Neural crest cell (in vitro differentiated cells): ENCODE results near the gene TAGLN3. TPM values are rescaled to one million over a fixed set of nuclear protein-coding genes. Genes with fewer than 3 reads are reported as not detected.

Experiments
- DNase-seq: peaks from one replicate; pipeline ENCODE4 v3.0.0; 2021; ENCODE audit warnings: low read depth, mixed read lengths, low spot score
- H3K27ac Mint-ChIP-seq: one replicate; pipeline ENCODE4 v1.8.0; 2021; ENCODE audit warnings: mild to moderate bottlenecking, mixed read lengths; ENCODE audit not compliant: unreplicated experiment
- H3K27me3 Mint-ChIP-seq: 2 replicates; pipeline ENCODE4 v1.8.0; 2021; ENCODE audit warnings: low read depth, mild to moderate bottlenecking, mixed read lengths
- H3K36me3 Mint-ChIP-seq: 2 replicates; pipeline ENCODE4 v1.8.0; 2021; ENCODE audit warnings: low read depth, mild to moderate bottlenecking, mixed read lengths
- H3K4me1 Mint-ChIP-seq: 2 replicates; pipeline ENCODE4 v1.8.0; 2021; ENCODE audit warnings: mixed read lengths
- H3K4me3 Mint-ChIP-seq: one replicate; pipeline ENCODE4 v1.8.0; 2021; ENCODE audit warnings: mild to moderate bottlenecking, mixed read lengths
- H3K9me3 Mint-ChIP-seq: 2 replicates; pipeline ENCODE4 v1.8.0; 2021; ENCODE audit warnings: mixed read lengths
- total RNA-seq: library from RNA; stranded (reverse); gene quantifications from 2 replicates; pipeline ENCODE4 v1.2.1, GENCODE V29; 2021
- TF ChIP-seq, protein P1 (sequence below): fragments of 200-600 bp; sonication (generic); conservative IDR thresholded peaks from 2 replicates; pipeline ENCODE4 v1.5.0; 2021; ENCODE audit warnings: antibody characterized with exemption, mild to moderate bottlenecking

Gene TAGLN3
- total RNA-seq, 1 donor from 2014 or later = 70.2 TPM

DNA sequence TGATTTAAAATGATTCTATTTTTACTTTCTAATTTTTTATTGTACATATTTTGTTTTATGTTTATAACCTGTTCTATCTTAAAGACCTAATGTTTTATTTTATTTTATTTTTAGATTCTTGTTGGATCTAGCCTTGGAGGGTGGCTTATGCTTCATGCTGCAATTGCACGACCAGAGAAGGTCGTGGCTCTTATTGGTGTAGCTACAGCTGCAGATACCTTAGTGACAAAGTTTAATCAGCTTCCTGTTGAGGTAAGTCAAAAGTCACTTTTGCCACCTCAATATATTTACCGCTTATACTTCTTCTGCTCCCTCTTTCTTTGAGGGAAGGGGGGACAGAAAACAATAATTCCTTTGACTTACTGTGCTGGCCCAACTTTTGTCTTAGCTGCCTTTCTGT lies 11.9 kb upstream of the TAGLN3 start:
- peaks cover 33% of the 10 kb centered on the region for H3K4me1 Mint-ChIP-seq
- no peak for DNase-seq
- TF ChIP-seq, protein P1, sequence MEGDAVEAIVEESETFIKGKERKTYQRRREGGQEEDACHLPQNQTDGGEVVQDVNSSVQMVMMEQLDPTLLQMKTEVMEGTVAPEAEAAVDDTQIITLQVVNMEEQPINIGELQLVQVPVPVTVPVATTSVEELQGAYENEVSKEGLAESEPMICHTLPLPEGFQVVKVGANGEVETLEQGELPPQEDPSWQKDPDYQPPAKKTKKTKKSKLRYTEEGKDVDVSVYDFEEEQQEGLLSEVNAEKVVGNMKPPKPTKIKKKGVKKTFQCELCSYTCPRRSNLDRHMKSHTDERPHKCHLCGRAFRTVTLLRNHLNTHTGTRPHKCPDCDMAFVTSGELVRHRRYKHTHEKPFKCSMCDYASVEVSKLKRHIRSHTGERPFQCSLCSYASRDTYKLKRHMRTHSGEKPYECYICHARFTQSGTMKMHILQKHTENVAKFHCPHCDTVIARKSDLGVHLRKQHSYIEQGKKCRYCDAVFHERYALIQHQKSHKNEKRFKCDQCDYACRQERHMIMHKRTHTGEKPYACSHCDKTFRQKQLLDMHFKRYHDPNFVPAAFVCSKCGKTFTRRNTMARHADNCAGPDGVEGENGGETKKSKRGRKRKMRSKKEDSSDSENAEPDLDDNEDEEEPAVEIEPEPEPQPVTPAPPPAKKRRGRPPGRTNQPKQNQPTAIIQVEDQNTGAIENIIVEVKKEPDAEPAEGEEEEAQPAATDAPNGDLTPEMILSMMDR = no peak

DNA sequence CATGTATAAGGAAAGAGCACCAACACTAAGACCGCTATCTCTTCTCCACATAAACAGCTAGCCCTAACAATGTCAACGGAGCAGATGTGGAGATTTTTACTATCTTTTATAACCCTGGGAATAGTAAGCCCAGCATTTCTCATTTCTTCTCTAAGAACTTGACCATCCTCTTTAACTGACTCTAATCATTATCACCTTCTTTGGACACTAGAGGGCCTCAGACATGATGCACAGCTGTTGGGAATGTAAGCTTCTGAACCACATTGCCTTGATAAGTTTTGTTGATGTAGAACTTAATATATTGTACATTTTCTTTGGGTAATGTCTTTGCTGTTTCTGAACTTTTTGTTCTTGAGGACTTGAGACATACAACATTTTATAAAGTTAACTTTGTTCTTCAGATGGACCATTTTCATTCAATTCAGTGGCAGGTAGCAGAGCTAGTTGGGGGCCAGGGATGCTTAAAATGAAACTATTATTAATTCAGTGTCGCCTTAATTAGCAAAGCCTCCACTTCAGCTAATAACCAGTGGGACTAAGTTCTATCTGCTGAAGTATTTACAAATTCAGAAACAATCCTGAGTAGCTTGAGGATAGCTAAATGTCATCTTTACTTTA lies 9.6 kb upstream of the TAGLN3 start:
- H3K27ac Mint-ChIP-seq = no peak overlapping the region
- no peaks in the 10 kb centered on the region for H3K9me3 Mint-ChIP-seq
- H3K4me3 Mint-ChIP-seq = no peak overlapping the region
- H3K36me3 Mint-ChIP-seq = peaks cover 24% of the 10 kb centered on the region
- DNase-seq = no peak
- no peaks in the 10 kb centered on the region for H3K27me3 Mint-ChIP-seq
- H3K4me1 Mint-ChIP-seq = peaks cover 39% of the 10 kb centered on the region
- TF ChIP-seq, protein P1 = peak; percentile 86

More for the DNA sequence above, 11.9 kb upstream of the TAGLN3 start:
- Mint-ChIP-seq H3K4me3 (no peak overlapping the region), H3K27me3 (no peaks in the 10 kb centered on the region), H3K27ac (no peak overlapping the region), H3K36me3 (peaks cover 12% of the 10 kb centered on the region), H3K9me3 (no peaks in the 10 kb centered on the region)

DNA sequence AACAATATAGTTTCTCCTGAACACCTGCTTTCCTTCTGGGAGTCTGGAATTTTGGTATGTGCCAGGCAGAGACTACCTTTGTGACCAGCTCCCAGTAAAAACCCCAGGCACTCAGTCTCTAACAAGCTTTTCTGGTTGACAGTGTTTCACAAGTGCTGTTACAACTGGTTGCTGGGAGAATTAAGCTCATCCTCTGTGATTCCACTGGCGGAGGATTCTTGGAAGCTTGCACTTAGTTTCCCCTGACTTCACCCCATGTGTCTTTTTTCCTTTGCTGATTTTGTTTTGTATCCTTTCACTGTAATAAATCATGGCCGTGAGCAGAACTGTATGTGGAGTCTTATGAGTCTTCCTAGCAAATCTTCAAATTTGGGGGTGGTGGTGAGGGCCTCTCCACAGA lies 5.7 kb upstream of the TAGLN3 start:
- H3K27me3 Mint-ChIP-seq = no peaks in the 10 kb centered on the region
- peak overlapping the region; percentile 2 for H3K27ac Mint-ChIP-seq
- peaks cover 23% of the 10 kb centered on the region for H3K36me3 Mint-ChIP-seq
- peaks cover 46% of the 10 kb centered on the region for H3K4me1 Mint-ChIP-seq
- peak overlapping the region; percentile 11 for H3K4me3 Mint-ChIP-seq
- no peak for DNase-seq
- H3K9me3 Mint-ChIP-seq = no peaks in the 10 kb centered on the region
- TF ChIP-seq, protein P1 = no peak

DNA sequence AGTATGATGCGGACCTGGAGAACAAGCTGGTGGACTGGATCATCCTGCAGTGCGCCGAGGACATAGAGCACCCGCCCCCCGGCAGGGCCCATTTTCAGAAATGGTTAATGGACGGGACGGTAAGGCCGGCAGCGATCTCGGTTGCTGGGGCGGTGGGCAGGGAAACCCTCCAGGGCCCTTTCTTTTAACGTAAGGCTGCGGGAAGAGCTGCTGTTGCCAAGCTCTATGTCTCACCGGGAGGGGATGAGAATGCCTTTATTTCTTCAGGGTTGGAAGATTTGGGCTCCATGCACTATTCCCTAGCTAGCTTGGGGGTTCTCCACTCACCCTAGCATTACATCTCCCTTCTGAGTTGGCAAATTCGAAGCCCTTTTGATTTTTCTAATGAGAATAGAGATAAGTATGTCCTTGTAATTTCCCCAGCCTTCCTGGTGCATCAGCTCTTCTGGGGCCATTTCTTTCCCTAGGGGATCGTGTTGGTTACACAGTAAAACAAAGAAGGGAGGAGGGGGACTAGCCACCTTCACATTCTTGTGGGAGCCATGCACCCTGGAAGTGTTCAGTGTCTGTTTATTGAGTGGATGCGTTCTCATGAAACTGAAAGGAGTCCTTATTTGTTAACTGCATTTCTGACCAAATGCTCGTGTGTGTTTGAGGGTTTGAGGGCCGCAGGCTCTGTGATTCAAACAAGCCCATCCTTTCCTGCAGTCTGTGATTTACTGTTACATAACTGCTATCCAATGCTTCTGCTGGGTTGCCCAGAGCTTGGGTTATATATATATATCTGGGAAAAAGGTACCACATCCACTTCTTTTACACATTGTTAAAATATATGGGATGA lies 982 bp downstream of the TAGLN3 start:
- peaks cover 68% of the 10 kb centered on the region for H3K4me1 Mint-ChIP-seq
- no peaks in the 10 kb centered on the region for H3K9me3 Mint-ChIP-seq
- peak overlapping the region; percentile 96 for H3K27ac Mint-ChIP-seq
- DNase-seq = no peak
- no peaks in the 10 kb centered on the region for H3K27me3 Mint-ChIP-seq
- TF ChIP-seq, protein P1 = no peak
- H3K36me3 Mint-ChIP-seq = peaks cover 24% of the 10 kb centered on the region
- peak overlapping the region; percentile 99 for H3K4me3 Mint-ChIP-seq

DNA sequence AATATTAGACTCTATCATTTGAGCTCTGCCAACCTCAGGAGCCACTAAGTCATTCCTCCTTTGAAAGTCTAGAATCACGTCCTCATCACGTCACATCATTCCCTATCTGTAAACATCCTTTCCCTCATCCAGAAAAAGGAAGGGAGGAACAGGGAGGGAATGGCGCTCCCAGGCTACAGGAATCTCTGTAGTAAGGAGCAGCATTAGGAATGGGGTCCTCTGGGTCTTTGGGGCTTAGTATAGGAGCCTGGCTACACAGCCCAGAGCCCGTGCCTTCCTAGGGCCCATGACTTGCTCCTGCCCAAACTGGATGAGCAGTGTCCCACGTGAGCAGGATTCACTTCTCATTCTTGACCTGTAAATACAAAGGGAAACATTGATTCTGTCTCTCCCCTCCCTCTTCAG lies 1.6 kb downstream of the TAGLN3 start:
- H3K9me3 Mint-ChIP-seq = no peaks in the 10 kb centered on the region
- H3K4me1 Mint-ChIP-seq = peaks cover 70% of the 10 kb centered on the region
- H3K27me3 Mint-ChIP-seq = no peaks in the 10 kb centered on the region
- H3K27ac Mint-ChIP-seq = peak overlapping the region; percentile 83
- no peak for DNase-seq
- peak overlapping the region; percentile 99 for H3K4me3 Mint-ChIP-seq
- TF ChIP-seq, protein P1 = no peak
- peaks cover 25% of the 10 kb centered on the region for H3K36me3 Mint-ChIP-seq
